A549 treated with CORT108297 at 1 μM for 4 hours (cell line): ENCODE measurements around the gene OR2M5. TPM values are rescaled to one million over a fixed set of nuclear protein-coding genes. Genes with fewer than 3 reads are reported as not detected.

Experiments
- total RNA-seq: library from RNA; stranded (reverse); fragments of 200-300 nt; extraction: Qiagen RNA extraction; gene quantifications from 5 replicates; pipeline ENCODE4 v1.2.3, GENCODE V29; 2022

Gene OR2M5
- total RNA-seq, result not detected in 5 replicates

GRCh38 chr1:248144513-248145198 is at the start of gene OR2M5:
TSS of gene OR2M5 (plus strand) at chr1:248145148. CDS start at chr1:248145148, 0 bp downstream.

GRCh38 chr1:248174521-248174920 is 29.6 kb downstream of the OR2M5 start, which contains the start of gene OR2M2:
TSS of gene OR2M2 (plus strand) at chr1:248174821. CDS start at chr1:248179986, 5,165 bp downstream.

Other genes starting within 250 kb of the OR2M5 start
- not detected in 5 replicates for gene OR2W3, start 249.6 kb upstream of the OR2M5 start, total RNA-seq
- not detected in 5 replicates for gene OR2T8, start 224.9 kb upstream of the OR2M5 start, total RNA-seq
- gene OR2AJ1, start 220.3 kb upstream of the OR2M5 start, total RNA-seq, result not detected in 5 replicates
- gene OR2L8, start 196.3 kb upstream of the OR2M5 start, total RNA-seq, result not detected in 5 replicates
- not detected in 5 replicates for gene OR2AK2, start 179.9 kb upstream of the OR2M5 start, total RNA-seq
- not detected in 5 replicates for gene OR2L5, start 131.5 kb upstream of the OR2M5 start, total RNA-seq
- not detected in 5 replicates for gene OR2L2, start 115.1 kb upstream of the OR2M5 start, total RNA-seq
- gene OR2L3, start 98.3 kb upstream of the OR2M5 start, total RNA-seq, result not detected in 5 replicates
- not detected in 5 replicates for gene OR2L13, start 50.0 kb upstream of the OR2M5 start, total RNA-seq
- not detected in 5 replicates for gene OR2M2, start 29.7 kb downstream of the OR2M5 start, total RNA-seq
- gene OR2M3, start 52.1 kb downstream of the OR2M5 start, total RNA-seq, result not detected in 5 replicates
- not detected in 5 replicates for gene OR2M4, start 86.3 kb downstream of the OR2M5 start, total RNA-seq
- gene OR2T33, start 132.8 kb downstream of the OR2M5 start, total RNA-seq, result not detected in 5 replicates
- not detected in 5 replicates for gene OR2T12, start 158.3 kb downstream of the OR2M5 start, total RNA-seq
- gene OR2M7, start 179.4 kb downstream of the OR2M5 start, total RNA-seq, result not detected in 5 replicates
- gene OR14C36, start 203.6 kb downstream of the OR2M5 start, total RNA-seq, result not detected in 5 replicates
- gene OR2T4, start 216.5 kb downstream of the OR2M5 start, total RNA-seq, result not detected in 5 replicates
- not detected in 5 replicates for gene OR2T6, start 230.6 kb downstream of the OR2M5 start, total RNA-seq